ENCODE results near the gene DBN1. TPM values are rescaled to one million over a fixed set of nuclear protein-coding genes. Genes with fewer than 3 reads are reported as not detected.

DBN1 gene
- total and polyA plus RNA-seq, 10 donors = 6.8 to 26.5 (median 17.0) TPM

GRCh38 chr5:177493795-177494345 is 20.4 kb upstream of the DBN1 start:
- Histone ChIP-seq H3K36me3 (peaks cover 0 to 42% (median 32%) of the 10 kb centered on the region in 6 donors), H3K27me3 (replicated peaks in 1 of 7) (peaks cover 0 to 10% (median 0%) of the 10 kb centered on the region in 7 donors), H3K4me1 (peaks cover 44 to 98% (median 78%) of the 10 kb centered on the region in 6 donors), H3K4me3 (peak overlapping the region in 1 of 8 donors; percentile 94), H3K9me3 (no peaks in the 10 kb centered on the region), H3K27ac (peak overlapping the region; percentile 67 to 93 (median 88))
- intact Hi-C loops (cut with DNase I; ENCODE audit: low total_unique reads) = no loop called here
- DNase-seq = no peak
- WGBS, 5 donors = 63 to 88% (median 77%) methylated on average over 5 of the region's 5 CpGs
- TF ChIP-seq POLR2AphosphoS5 (IDR thresholded peaks at IDR 0.05) = no peak
- no peak for TF ChIP-seq POLR2A (IDR thresholded peaks at IDR 0.05)
- no peak for TF ChIP-seq CTCF (IDR thresholded peaks at IDR 0.05 in 8 of 11, conservative IDR thresholded peaks at IDR 0.05 in 3 of 11)

GRCh38 chr5:177492841-177493240 is 19.4 kb upstream of the DBN1 start:
- 82 to 89% (median 84%) methylated on average over 6 to 7 of the region's 7 CpGs for WGBS, 5 donors
- H3K27ac ChIP-seq = peak overlapping the region in 5 of 8 donors; percentile 80 to 93 (median 91)
- no peak overlapping the region for H3K4me3 ChIP-seq
- TF ChIP-seq POLR2A (IDR thresholded peaks at IDR 0.05) = no peak
- TF ChIP-seq POLR2AphosphoS5 (IDR thresholded peaks at IDR 0.05) = no peak
- no peak for TF ChIP-seq CTCF (IDR thresholded peaks at IDR 0.05 in 8 of 11, conservative IDR thresholded peaks at IDR 0.05 in 3 of 11)
- no peak for DNase-seq
- H3K9me3 ChIP-seq = no peaks in the 10 kb centered on the region
- peaks cover 0 to 52% (median 43%) of the 10 kb centered on the region in 6 donors for H3K36me3 ChIP-seq
- intact Hi-C loops (cut with DNase I; ENCODE audit: low total_unique reads) = no loop called here
- peaks cover 35 to 89% (median 68%) of the 10 kb centered on the region in 6 donors for H3K4me1 ChIP-seq
- no peaks in the 10 kb centered on the region for H3K27me3 ChIP-seq (replicated peaks in 1 of 7)

- no peak for DNase-seq
- H3K4me1 ChIP-seq = peaks cover 35 to 84% (median 64%) of the 10 kb centered on the region in 6 donors
- H3K36me3 ChIP-seq = peaks cover 0 to 59% (median 49%) of the 10 kb centered on the region in 6 donors
- no peaks in the 10 kb centered on the region for H3K27me3 ChIP-seq (replicated peaks in 1 of 7)
- H3K27ac ChIP-seq = peak overlapping the region in 2 of 8 donors; percentile 91 to 92
- intact Hi-C loops (cut with DNase I; ENCODE audit: low total_unique reads) = no loop called here
- no peaks in the 10 kb centered on the region for H3K9me3 ChIP-seq
- TF ChIP-seq CTCF (IDR thresholded peaks at IDR 0.05 in 8 of 11, conservative IDR thresholded peaks at IDR 0.05 in 3 of 11) (no peak), POLR2AphosphoS5 (IDR thresholded peaks at IDR 0.05) (peak in 1 of 3 donors; percentile 36)
- 88 to 97% (median 95%) methylated on average over 46 to 54 of the region's 54 CpGs for WGBS, 5 donors
- H3K4me3 ChIP-seq = no peak overlapping the region
Observed at GRCh38 chr5:177491983-177492746, 18.7 kb upstream of the DBN1 start.

- H3K4me3 ChIP-seq = no peak overlapping the region
- peaks cover 33 to 77% (median 58%) of the 10 kb centered on the region in 6 donors for H3K4me1 ChIP-seq
- intact Hi-C loops (cut with DNase I; ENCODE audit: low total_unique reads) = no loop called here
- 70 to 90% (median 83%) methylated on average over 28 to 43 of the region's 43 CpGs for WGBS, 5 donors
- no peaks in the 10 kb centered on the region for H3K9me3 ChIP-seq
- peak overlapping the region in 3 of 8 donors; percentile 20 to 91 (median 21) for H3K27ac ChIP-seq
- TF ChIP-seq POLR2A (IDR thresholded peaks at IDR 0.05) (no peak), CTCF (IDR thresholded peaks at IDR 0.05 in 8 of 11, conservative IDR thresholded peaks at IDR 0.05 in 3 of 11) (peak in 9 of 11 experiments; percentile 25 to 77 (median 58)), POLR2AphosphoS5 (IDR thresholded peaks at IDR 0.05) (peak in 1 of 3 donors; percentile 26)
- H3K27me3 ChIP-seq (replicated peaks in 1 of 7) = no peaks in the 10 kb centered on the region
- H3K36me3 ChIP-seq = peaks cover 0 to 66% (median 54%) of the 10 kb centered on the region in 6 donors
- peak; percentile 81 for DNase-seq
Observed at GRCh38 chr5:177491429-177491945, 18.1 kb upstream of the DBN1 start.
